Measurements from ENCODE around the gene CNTD1. TPM values are rescaled to one million over a fixed set of nuclear protein-coding genes. Genes with fewer than 3 reads are reported as not detected.
"Not testable (repeated sequence)": the region's sequence is repeated elsewhere in the genome, so short reads cannot be mapped to it uniquely, and the experiment has no call there.

CNTD1 gene
- total RNA-seq: under 1 TPM in 1 of 2 experiments, not detected in 1; 0.45 TPM

- Mint-ChIP-seq H3K36me3 (peaks cover 3% of the 10 kb centered on the region), H3K27me3 (no peaks in the 10 kb centered on the region), H3K4me1 (peaks cover 10% of the 10 kb centered on the region), H3K4me3 (peak within 1 kb of the TSS; percentile 88), H3K27ac (peak within 1 kb of the TSS; percentile 73), H3K9me3 (peaks cover 2% of the 10 kb centered on the region)
- ATAC-seq (ENCODE audit: low read depth) (peak; percentile 98), DNase-seq (peak; percentile 85)
- POLR2A ChIA-PET: interaction anchor here (0.6 to 3.0 kb wide), 8 partner anchors 11 to 517 kb away, joined by 3 to 19 read pairs (median 4); partner anchors contain the start of genes BECN1, PSME3 and VPS25
Measured at GRCh38 chr17:42798383-42799380, at the start of gene CNTD1, which contains the start of gene COA3. TSS of gene CNTD1 (plus strand) at chr17:42798861. CDS start at chr17:42799068, 207 bp downstream. TSS of gene COA3 (minus strand) at chr17:42798704. CDS start at chr17:42798681, 23 bp downstream.

GRCh38 chr17:42748908-42749798, 49.5 kb upstream of the CNTD1 start:
- POLR2A ChIA-PET: interaction anchor here (0.9 to 1.1 kb wide), 3 partner anchors 11 to 24 kb away, joined by 3 to 4 read pairs (median 3); partner anchors contain the start of genes RAMP2 and VPS25
- Mint-ChIP-seq H3K36me3 (no peaks in the 10 kb centered on the region), H3K4me3 (no peak overlapping the region), H3K27ac (no peak overlapping the region), H3K4me1 (peaks cover 8% of the 10 kb centered on the region), H3K9me3 (no peaks in the 10 kb centered on the region), H3K27me3 (peaks cover 58% of the 10 kb centered on the region)
- no peak for DNase-seq
- ATAC-seq (ENCODE audit: low read depth): no peak

GRCh38 chr17:42750739-42751344, 47.8 kb upstream of the CNTD1 start:
- no peak overlapping the region for H3K4me3 Mint-ChIP-seq
- no peaks in the 10 kb centered on the region for H3K4me1 Mint-ChIP-seq
- no peaks in the 10 kb centered on the region for H3K9me3 Mint-ChIP-seq
- no peak overlapping the region for H3K27ac Mint-ChIP-seq
- no peak for DNase-seq
- H3K36me3 Mint-ChIP-seq: no peaks in the 10 kb centered on the region
- peaks cover 62% of the 10 kb centered on the region for H3K27me3 Mint-ChIP-seq
- POLR2A ChIA-PET: interaction anchor here (1.1 kb wide), 1 partner anchor 17 kb away, joined by 3 read pairs; no protein-coding TSS in a partner anchor
- no peak for ATAC-seq (ENCODE audit: low read depth)

DNA sequence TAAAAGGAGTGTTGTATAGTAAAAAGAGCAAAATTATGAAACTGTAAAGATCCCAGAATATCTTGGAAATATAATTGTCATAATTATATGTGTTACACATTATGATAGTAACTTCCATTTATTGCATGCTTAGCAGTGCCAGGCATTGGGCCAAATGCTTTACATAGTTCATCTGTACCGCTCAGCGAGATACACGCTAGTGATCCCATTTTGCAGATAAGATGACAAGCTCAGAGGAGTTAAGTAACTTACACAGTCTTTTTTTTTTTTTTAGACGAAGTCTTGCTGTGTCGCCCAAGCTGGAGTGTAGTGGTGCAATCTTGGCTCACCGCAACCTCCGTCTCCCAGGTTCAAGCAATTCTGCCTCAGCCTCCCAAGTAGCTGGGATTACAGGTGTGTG, 47.0 kb upstream of the CNTD1 start:
- Mint-ChIP-seq H3K27ac (no peak overlapping the region), H3K9me3 (no peaks in the 10 kb centered on the region), H3K4me1 (no peaks in the 10 kb centered on the region), H3K36me3 (no peaks in the 10 kb centered on the region), H3K4me3 (no peak overlapping the region), H3K27me3 (peaks cover 61% of the 10 kb centered on the region)
- ATAC-seq (ENCODE audit: low read depth): no peak
- no peak for DNase-seq
- POLR2A ChIA-PET: no interaction called here

- H3K4me3 Mint-ChIP-seq: no peak overlapping the region
- ATAC-seq (ENCODE audit: low read depth) (no peak), DNase-seq (no peak)
- H3K9me3 Mint-ChIP-seq: no peaks in the 10 kb centered on the region
- no peaks in the 10 kb centered on the region for H3K4me1 Mint-ChIP-seq
- no peak overlapping the region for H3K27ac Mint-ChIP-seq
- POLR2A ChIA-PET: interaction anchor here (0.8 kb wide), 1 partner anchor 17 kb away, joined by 4 read pairs; no protein-coding TSS in a partner anchor
- peaks cover 62% of the 10 kb centered on the region for H3K27me3 Mint-ChIP-seq
- no peaks in the 10 kb centered on the region for H3K36me3 Mint-ChIP-seq
Measured at GRCh38 chr17:42754782-42755181, 43.9 kb upstream of the CNTD1 start.

DNA sequence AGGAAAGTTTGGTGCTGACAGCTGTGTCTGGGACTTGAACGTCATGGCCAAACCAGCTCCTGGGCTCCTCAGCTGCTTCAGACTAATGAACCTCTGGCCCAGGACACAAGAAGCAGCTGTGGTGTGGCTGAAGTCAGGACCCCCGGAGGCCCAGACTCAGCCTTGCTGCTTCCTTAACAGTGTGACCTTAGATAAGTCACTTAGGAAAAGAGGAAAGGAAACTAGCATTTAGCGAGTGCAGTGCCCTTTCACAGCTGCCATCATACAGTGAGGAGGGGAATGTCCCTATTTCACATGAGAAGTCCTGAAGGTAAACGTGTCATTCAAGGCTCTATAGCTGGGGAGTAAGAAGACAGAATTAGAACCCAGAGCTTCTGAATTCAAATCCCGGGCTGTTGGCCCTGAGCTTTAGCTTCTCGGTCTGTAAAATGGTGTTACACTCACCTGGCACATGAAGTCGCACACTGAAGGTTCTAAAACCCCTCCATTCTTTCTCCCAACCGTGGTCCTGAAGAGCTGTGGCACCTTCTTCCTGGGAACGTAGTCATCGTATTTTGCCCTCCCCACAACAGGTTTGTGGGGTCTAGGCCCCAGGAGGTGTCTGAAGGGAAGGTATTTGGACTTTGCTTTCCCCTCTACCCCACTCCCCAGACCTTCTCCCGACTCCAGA, 38.5 kb upstream of the CNTD1 start:
- peak overlapping the region; percentile 18 for H3K4me3 Mint-ChIP-seq
- POLR2A ChIA-PET: interaction anchor here (1.4 to 1.7 kb wide), 3 partner anchors 10 to 182 kb away, joined by 3 to 6 read pairs (median 6); partner anchors contain the start of genes PSMC3IP and VPS25
- ATAC-seq (ENCODE audit: low read depth): no peak

GRCh38 chr17:42760652-42761581, 37.7 kb upstream of the CNTD1 start, which contains the start of gene RAMP2:
TSS of gene RAMP2 (plus strand) at chr17:42761227. CDS start at chr17:42761262, 35 bp downstream.
- Mint-ChIP-seq H3K4me3 (peak within 1 kb of the TSS; percentile 18), H3K27ac (no peak within 1 kb of the TSS), H3K4me1 (no peaks in the 10 kb centered on the region), H3K9me3 (no peaks in the 10 kb centered on the region), H3K36me3 (no peaks in the 10 kb centered on the region), H3K27me3 (peaks cover 64% of the 10 kb centered on the region)
- POLR2A ChIA-PET: interaction anchor here (0.6 to 1.7 kb wide), 5 partner anchors 11 to 183 kb away, joined by 3 to 6 read pairs (median 5); partner anchors contain the start of genes PSMC3IP and VPS25
- ATAC-seq (ENCODE audit: low read depth) (peak; percentile 38), DNase-seq (no peak)

More for the DNA sequence above, 38.5 kb upstream of the CNTD1 start:
- no peak for DNase-seq
- Mint-ChIP-seq H3K4me1 (no peaks in the 10 kb centered on the region), H3K27ac (no peak overlapping the region), H3K36me3 (no peaks in the 10 kb centered on the region), H3K9me3 (no peaks in the 10 kb centered on the region), H3K27me3 (peaks cover 66% of the 10 kb centered on the region)

DNA sequence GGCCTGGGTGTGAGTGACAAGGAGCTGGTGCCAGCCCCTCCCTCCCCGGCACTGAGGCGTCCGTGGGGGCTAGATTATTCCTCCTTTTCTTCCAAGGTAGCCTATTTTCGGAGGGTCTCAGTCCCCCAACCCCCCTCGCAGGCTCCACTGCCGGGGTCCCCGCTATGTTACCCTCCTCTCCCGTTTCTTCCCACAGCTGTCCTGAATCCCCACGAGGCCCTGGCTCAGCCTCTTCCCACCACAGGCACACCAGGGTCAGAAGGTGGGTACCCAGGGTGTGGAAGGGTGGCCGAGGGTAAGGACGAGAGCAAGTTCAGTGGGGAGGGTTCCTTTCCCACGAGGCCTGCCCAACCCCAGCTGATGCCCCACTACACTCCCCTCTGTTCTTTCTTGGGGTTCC, 37.0 kb upstream of the CNTD1 start:
- Mint-ChIP-seq H3K4me1 (no peaks in the 10 kb centered on the region), H3K27ac (no peak overlapping the region), H3K27me3 (peaks cover 60% of the 10 kb centered on the region), H3K36me3 (no peaks in the 10 kb centered on the region), H3K4me3 (peak overlapping the region; percentile 16), H3K9me3 (no peaks in the 10 kb centered on the region)
- ATAC-seq (ENCODE audit: low read depth) (no peak), DNase-seq (no peak)
- POLR2A ChIA-PET: interaction anchor here (0.6 to 0.8 kb wide), 2 partner anchors 44 to 183 kb away, joined by 3 to 5 read pairs; no protein-coding TSS in a partner anchor

DNA sequence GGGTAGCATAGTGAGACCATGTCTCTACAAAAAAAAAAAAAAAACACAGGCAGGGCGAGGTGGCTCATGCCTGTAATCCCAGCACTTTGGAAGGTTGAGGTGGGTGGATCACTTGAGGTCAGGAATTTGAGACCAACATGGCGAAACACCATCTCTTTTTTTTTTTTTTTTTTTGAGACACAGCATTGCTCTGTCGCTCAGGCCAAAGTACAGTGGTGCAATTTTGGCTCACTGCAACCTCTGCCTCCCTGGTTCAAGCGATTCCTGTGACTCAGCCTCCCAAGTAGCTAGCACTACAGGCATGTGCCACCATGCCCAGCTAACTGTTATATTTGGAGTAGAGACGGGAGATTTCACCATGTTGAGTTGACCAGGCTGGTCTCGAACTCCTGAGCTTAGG, 32.5 kb upstream of the CNTD1 start:
- H3K27ac Mint-ChIP-seq: no peak overlapping the region
- H3K4me1 Mint-ChIP-seq: no peaks in the 10 kb centered on the region
- H3K27me3 Mint-ChIP-seq: peaks cover 38% of the 10 kb centered on the region
- POLR2A ChIA-PET: no interaction called here
- H3K9me3 Mint-ChIP-seq: no peaks in the 10 kb centered on the region
- H3K4me3 Mint-ChIP-seq: no peak overlapping the region
- no peak for ATAC-seq (ENCODE audit: low read depth)
- no peak for DNase-seq
- no peaks in the 10 kb centered on the region for H3K36me3 Mint-ChIP-seq

DNA sequence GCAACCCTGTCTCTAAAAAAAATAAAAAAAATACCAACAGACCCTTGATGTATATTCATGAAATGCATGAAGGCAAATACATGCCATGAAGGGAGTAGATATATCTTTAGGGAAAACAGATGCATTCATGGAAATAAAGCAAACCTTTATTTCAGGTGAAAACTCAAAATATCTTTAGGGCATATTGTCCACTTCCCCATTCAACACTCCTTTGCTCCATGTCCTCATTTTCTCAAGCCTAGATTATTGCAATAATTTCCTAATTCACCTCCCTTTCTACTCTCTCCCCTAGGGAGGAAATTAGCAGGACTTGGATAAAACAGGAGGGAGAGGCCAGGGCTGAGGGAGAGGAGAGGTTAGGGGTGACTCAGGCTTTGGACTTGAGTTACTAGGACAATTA, 31.1 kb upstream of the CNTD1 start:
- no peak overlapping the region for H3K27ac Mint-ChIP-seq
- POLR2A ChIA-PET: no interaction called here
- no peaks in the 10 kb centered on the region for H3K36me3 Mint-ChIP-seq
- peaks cover 28% of the 10 kb centered on the region for H3K27me3 Mint-ChIP-seq
- peaks cover 6% of the 10 kb centered on the region for H3K4me1 Mint-ChIP-seq
- no peak for DNase-seq
- H3K4me3 Mint-ChIP-seq: no peak overlapping the region
- no peak for ATAC-seq (ENCODE audit: low read depth)
- no peaks in the 10 kb centered on the region for H3K9me3 Mint-ChIP-seq

DNA sequence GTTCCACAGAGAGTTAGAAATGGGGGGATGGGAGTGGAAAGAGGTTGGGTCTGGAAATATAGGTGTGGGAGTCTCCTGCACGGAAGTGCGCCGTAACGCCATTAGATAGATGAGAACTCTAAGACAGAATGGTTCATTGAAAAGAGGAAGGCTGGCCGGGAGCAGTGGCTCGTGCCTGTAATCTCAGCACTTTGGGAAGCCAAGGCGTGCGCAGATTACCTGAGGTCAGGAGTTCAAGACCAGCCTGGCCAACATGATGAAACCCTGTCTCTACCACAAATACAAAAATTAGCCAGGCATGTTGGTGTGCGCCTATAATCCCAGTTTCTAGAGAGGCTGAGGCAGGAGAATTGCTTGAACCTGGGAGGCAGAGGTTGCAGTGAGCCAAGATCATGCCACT, 30.7 kb upstream of the CNTD1 start:
- H3K36me3 Mint-ChIP-seq; H3K27ac Mint-ChIP-seq; DNase-seq; H3K4me1 Mint-ChIP-seq; POLR2A ChIA-PET; H3K4me3 Mint-ChIP-seq; H3K9me3 Mint-ChIP-seq; ATAC-seq (ENCODE audit: low read depth): not testable (repeated sequence)
- peaks cover 23% of the 10 kb centered on the region for H3K27me3 Mint-ChIP-seq

All from activated naive CD8-positive, alpha-beta T cell treated with anti-CD3 and anti-CD28 coated beads, Interleukin-2, amount 10 ng/mL, durations not matched to agents 7 days and 5 days (primary cell).